ENCODE results near the gene CRYBA2. TPM values are rescaled to one million over a fixed set of nuclear protein-coding genes. Genes with fewer than 3 reads are reported as not detected.

Gene CRYBA2
- total and polyA plus RNA-seq, 9 of the 15 experiments (the other 6 are each of a cell fraction or from before 2014, with no cell fraction given) = 0.11 to 1.8 (median 0.62) TPM; not detected in 5

DNA sequence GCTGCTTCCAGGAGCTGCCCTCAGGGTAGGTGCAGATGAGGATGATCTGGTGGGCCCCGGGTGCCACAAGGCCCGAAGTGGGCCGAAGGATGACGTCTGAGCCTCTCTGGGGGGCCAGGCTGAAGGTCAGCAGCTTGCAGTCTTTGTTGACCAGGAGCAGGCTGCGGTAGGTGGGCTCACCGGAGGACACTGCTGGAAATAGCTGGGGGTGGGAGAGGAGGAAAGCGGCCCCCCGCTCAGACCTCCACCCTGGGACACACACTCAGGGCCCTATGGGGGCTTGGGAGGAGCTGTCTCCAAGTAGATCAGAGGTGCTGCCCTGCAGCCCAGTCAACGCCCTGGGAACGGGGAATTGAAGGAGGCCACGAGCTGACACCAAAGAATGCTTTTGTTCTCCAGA is 30.8 kb upstream of the CRYBA2 start:
- POLR2A ChIA-PET = no interaction called here
- H3K9me3 ChIP-seq (replicated peaks; ENCODE audit: control insufficient read depth, insufficient read depth, low read depth, low read length) = no peaks in the 10 kb centered on the region
- peaks cover 0 to 65% of the 10 kb centered on the region in 2 experiments; a peak in 4 of 5 replicates for H3K27me3 ChIP-seq (ENCODE audit: control insufficient read depth in 2 of 2, insufficient read depth in 2 of 2, low read length in 2 of 2)
- FAIRE-seq (no peak), ATAC-seq (no peak), DNase-seq (ENCODE audit: extremely low read depth in 1 of 4, low spot score in 3 of 4) (no peak)
- H3K4me2 ChIP-seq (ENCODE audit: insufficient read depth, low read length) = no peak overlapping the region
- WGBS (ENCODE audit: insufficient coverage, low coverage, missing lambda C conversion rate) = 0% methylated on average over 5 of the region's 11 CpGs
- in situ Hi-C loops (cut with MboI) (loop anchor here (10.0 kb wide), 1 partner anchor 131 kb away; no protein-coding TSS in a partner anchor), intact Hi-C loops (cut with micrococcal nuclease) (no loop called here)
- H3K27ac ChIP-seq (ENCODE audit: extremely low read depth, low read depth, low read length) = no peak overlapping the region
- CTCF ChIA-PET (ENCODE audit: low intra/inter-chr PET ratio) = no interaction called here
- TF ChIP-seq BHLHE40 (IDR thresholded peaks at IDR 0.05; ENCODE audit: low read length) (no peak), ZNF23 (CRISPR knock-in tag; IDR thresholded peaks at IDR 0.05) (no peak), FIP1L1 (IDR thresholded peaks at IDR 0.05; ENCODE audit: low read depth, low read length, poor library complexity, severe bottlenecking) (no peak), U2AF1 (optimal IDR thresholded peaks at IDR 0.05; ENCODE audit: low read depth, low read length) (no peak), SIN3B (IDR thresholded peaks at IDR 0.05; ENCODE audit: low read depth) (no peak), ELF4 (CRISPR knock-in tag; IDR thresholded peaks at IDR 0.05) (no peak), RBM14 (IDR thresholded peaks at IDR 0.05; ENCODE audit: borderline replicate concordance, insufficient read depth, low read depth, low read length) (no peak), PCBP1 (IDR thresholded peaks at IDR 0.05; ENCODE audit: low read depth, low read length, poor library complexity, severe bottlenecking) (no peak)
- TF ChIP-seq, protein P1, sequence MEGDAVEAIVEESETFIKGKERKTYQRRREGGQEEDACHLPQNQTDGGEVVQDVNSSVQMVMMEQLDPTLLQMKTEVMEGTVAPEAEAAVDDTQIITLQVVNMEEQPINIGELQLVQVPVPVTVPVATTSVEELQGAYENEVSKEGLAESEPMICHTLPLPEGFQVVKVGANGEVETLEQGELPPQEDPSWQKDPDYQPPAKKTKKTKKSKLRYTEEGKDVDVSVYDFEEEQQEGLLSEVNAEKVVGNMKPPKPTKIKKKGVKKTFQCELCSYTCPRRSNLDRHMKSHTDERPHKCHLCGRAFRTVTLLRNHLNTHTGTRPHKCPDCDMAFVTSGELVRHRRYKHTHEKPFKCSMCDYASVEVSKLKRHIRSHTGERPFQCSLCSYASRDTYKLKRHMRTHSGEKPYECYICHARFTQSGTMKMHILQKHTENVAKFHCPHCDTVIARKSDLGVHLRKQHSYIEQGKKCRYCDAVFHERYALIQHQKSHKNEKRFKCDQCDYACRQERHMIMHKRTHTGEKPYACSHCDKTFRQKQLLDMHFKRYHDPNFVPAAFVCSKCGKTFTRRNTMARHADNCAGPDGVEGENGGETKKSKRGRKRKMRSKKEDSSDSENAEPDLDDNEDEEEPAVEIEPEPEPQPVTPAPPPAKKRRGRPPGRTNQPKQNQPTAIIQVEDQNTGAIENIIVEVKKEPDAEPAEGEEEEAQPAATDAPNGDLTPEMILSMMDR (IDR thresholded peaks at IDR 0.05 in 2 of 3, conservative IDR thresholded peaks at IDR 0.05 in 1 of 3; ENCODE audit: insufficient read depth in 2 of 3, low read depth in 1 of 3, low read length in 3 of 3) = no peak
- TF ChIP-seq, protein P2, sequence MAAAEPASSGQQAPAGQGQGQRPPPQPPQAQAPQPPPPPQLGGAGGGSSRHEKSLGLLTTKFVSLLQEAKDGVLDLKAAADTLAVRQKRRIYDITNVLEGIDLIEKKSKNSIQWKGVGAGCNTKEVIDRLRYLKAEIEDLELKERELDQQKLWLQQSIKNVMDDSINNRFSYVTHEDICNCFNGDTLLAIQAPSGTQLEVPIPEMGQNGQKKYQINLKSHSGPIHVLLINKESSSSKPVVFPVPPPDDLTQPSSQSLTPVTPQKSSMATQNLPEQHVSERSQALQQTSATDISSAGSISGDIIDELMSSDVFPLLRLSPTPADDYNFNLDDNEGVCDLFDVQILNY (CRISPR knock-in tag; IDR thresholded peaks at IDR 0.05) = no peak
- TF ChIP-seq, protein P3, sequence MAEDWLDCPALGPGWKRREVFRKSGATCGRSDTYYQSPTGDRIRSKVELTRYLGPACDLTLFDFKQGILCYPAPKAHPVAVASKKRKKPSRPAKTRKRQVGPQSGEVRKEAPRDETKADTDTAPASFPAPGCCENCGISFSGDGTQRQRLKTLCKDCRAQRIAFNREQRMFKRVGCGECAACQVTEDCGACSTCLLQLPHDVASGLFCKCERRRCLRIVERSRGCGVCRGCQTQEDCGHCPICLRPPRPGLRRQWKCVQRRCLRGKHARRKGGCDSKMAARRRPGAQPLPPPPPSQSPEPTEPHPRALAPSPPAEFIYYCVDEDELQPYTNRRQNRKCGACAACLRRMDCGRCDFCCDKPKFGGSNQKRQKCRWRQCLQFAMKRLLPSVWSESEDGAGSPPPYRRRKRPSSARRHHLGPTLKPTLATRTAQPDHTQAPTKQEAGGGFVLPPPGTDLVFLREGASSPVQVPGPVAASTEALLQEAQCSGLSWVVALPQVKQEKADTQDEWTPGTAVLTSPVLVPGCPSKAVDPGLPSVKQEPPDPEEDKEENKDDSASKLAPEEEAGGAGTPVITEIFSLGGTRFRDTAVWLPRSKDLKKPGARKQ (CRISPR knock-in tag; IDR thresholded peaks at IDR 0.05) = no peak
- TF ChIP-seq, protein P4, sequence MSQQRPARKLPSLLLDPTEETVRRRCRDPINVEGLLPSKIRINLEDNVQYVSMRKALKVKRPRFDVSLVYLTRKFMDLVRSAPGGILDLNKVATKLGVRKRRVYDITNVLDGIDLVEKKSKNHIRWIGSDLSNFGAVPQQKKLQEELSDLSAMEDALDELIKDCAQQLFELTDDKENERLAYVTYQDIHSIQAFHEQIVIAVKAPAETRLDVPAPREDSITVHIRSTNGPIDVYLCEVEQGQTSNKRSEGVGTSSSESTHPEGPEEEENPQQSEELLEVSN (IDR thresholded peaks at IDR 0.05; ENCODE audit: borderline replicate concordance in 1 of 2, extremely low read depth in 1 of 2, insufficient read depth in 1 of 2, insufficient read length in 1 of 2, low read depth in 1 of 2, low read length in 1 of 2, poor library complexity in 1 of 2, severe bottlenecking in 1 of 2) = no peak
- TF ChIP-seq, protein P5, sequence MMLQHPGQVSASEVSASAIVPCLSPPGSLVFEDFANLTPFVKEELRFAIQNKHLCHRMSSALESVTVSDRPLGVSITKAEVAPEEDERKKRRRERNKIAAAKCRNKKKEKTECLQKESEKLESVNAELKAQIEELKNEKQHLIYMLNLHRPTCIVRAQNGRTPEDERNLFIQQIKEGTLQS (IDR thresholded peaks at IDR 0.05) = no peak
- TF ChIP-seq, protein P5 (CRISPR knock-in tag; conservative IDR thresholded peaks at IDR 0.05) = no peak
- BruUV-seq (replicated peaks) = no TSS peak
- no peaks in the 10 kb centered on the region for H3K36me3 ChIP-seq (ENCODE audit: control insufficient read depth, insufficient read depth, low read length)
- H3K9ac ChIP-seq (ENCODE audit: insufficient read depth in 1 of 2, low read depth in 2 of 2, low read length in 2 of 2) = no peak overlapping the region
- no peaks in the 10 kb centered on the region for H3K79me2 ChIP-seq (ENCODE audit: control insufficient read depth, insufficient read depth, low read length)
- no peak overlapping the region for H3K4me3 ChIP-seq
- H3K4me1 ChIP-seq (replicated peaks in 1 of 2; ENCODE audit: control insufficient read depth in 2 of 2, insufficient read depth in 2 of 2, low read length in 2 of 2) = no peaks in the 10 kb centered on the region
- no peaks in the 10 kb centered on the region for H3K9me1 ChIP-seq (ENCODE audit: control insufficient read depth, insufficient read depth, low read length)
- peaks cover 4% of the 10 kb centered on the region; the same call in 1 of the 2 replicates for H4K20me1 ChIP-seq (replicated peaks; ENCODE audit: control insufficient read depth, insufficient read depth, low read length)
- no peak overlapping the region for H2AFZ ChIP-seq (ENCODE audit: low read depth, low read length)

All from K562 (cell line).